Measurements from ENCODE around the gene RFC2.
A peak's percentile ranks its signal among the peaks of the same experiment; 100 is the strongest.
"Not testable (repeated sequence)": the region's sequence is repeated elsewhere in the genome, so short reads cannot be mapped to it uniquely, and the experiment has no call there.

The RFC2 gene

GRCh38 chr7:74246497-74246896 lies 7.7 kb downstream of the RFC2 start:
- DNase-seq = no peak

GRCh38 chr7:74242122-74242443 lies 12.1 kb downstream of the RFC2 start:
- DNase-seq = no peak

GRCh38 chr7:74240482-74240881 lies 13.7 kb downstream of the RFC2 start:
- DNase-seq = no peak

GRCh38 chr7:74236284-74236683 lies 17.9 kb downstream of the RFC2 start:
- DNase-seq = no peak

- no peak for DNase-seq
These were observed 18.5 kb downstream of the RFC2 start for GRCh38 chr7:74235518-74236268.

- DNase-seq = no peak
These were observed 20.4 kb downstream of the RFC2 start for GRCh38 chr7:74233655-74234285.

GRCh38 chr7:74231232-74231590 lies 23.0 kb downstream of the RFC2 start:
- peak; percentile 23 to 67 for DNase-seq

- peak in 1 of 2 donors; percentile 45 for DNase-seq
These were observed 23.6 kb downstream of the RFC2 start for GRCh38 chr7:74230446-74231231.

- no peak for DNase-seq
These were observed 25.0 kb downstream of the RFC2 start for GRCh38 chr7:74228951-74229900.

- no peak for DNase-seq
These were observed 27.6 kb downstream of the RFC2 start for GRCh38 chr7:74226633-74227032.

GRCh38 chr7:74225400-74225799 lies 28.8 kb downstream of the RFC2 start:
- DNase-seq = no peak

- DNase-seq = not testable (repeated sequence)
These were observed 29.3 kb downstream of the RFC2 start for GRCh38 chr7:74224907-74225306.

- DNase-seq = no peak
These were observed 29.7 kb downstream of the RFC2 start for GRCh38 chr7:74224511-74224832.

- no peak for DNase-seq
These were observed 30.3 kb downstream of the RFC2 start for GRCh38 chr7:74223711-74224510.

GRCh38 chr7:74222851-74223710 lies 31.1 kb downstream of the RFC2 start:
- no peak for DNase-seq

GRCh38 chr7:74221713-74222112 lies 32.5 kb downstream of the RFC2 start:
- DNase-seq = no peak

GRCh38 chr7:74220229-74220628 lies 34.0 kb downstream of the RFC2 start:
- DNase-seq = no peak

- no peak for DNase-seq
These were observed 34.8 kb downstream of the RFC2 start for GRCh38 chr7:74219416-74219815.

- DNase-seq = no peak
These were observed 35.9 kb downstream of the RFC2 start for GRCh38 chr7:74218343-74218698.

- peak; percentile 19 to 33 for DNase-seq
These were observed 36.5 kb downstream of the RFC2 start for GRCh38 chr7:74217455-74218342.

Measured in CD4-positive, alpha-beta T cell treated with Interferon alpha-2 for 1 hour (primary cell).